Right cardiac atrium (tissue), 5 donors: ENCODE measurements around the gene PRR14. TPM values are rescaled to one million over a fixed set of nuclear protein-coding genes. Genes with fewer than 3 reads are reported as not detected.
A peak's percentile ranks its signal among the peaks of the same experiment; 100 is the strongest.
"Not testable (repeated sequence)": the region's sequence is repeated elsewhere in the genome, so short reads cannot be mapped to it uniquely, and the experiment has no call there.

Experiments
- ATAC-seq, 2 donors: fragments of 200-7000 bp; cut with Tn5 transposase; one replicate each; pipeline versions ENCODE4 v1.8.0 to v1.9.1; 2020; ENCODE audit warnings: moderate library complexity in 2 of 2, mild to moderate bottlenecking in 1 of 2
- DNase-seq, 3 donors: peaks; one replicate each; pipeline ENCODE4 v3.0.0-alpha.2; 2020
- H3K27ac ChIP-seq: one replicate; pipeline ENCODE4 v1.5.1; 2013; ENCODE audit warnings: mild to moderate bottlenecking, low read length, control low read depth, moderate library complexity
- H3K27me3 ChIP-seq: one replicate; pipeline ENCODE4 v1.6.1; 2013; ENCODE audit not compliant: control insufficient read depth, insufficient read depth
- H3K4me1 ChIP-seq: one replicate; pipeline ENCODE4 v1.6.1; 2013; ENCODE audit warnings: low read length; ENCODE audit not compliant: control insufficient read depth, insufficient read depth
- H3K4me3 ChIP-seq: one replicate; pipeline ENCODE4 v1.5.1; 2013; ENCODE audit warnings: low read length, control low read depth
- H3K9me3 ChIP-seq: one replicate; pipeline ENCODE4 v1.6.1; 2013; ENCODE audit warnings: low read length; ENCODE audit not compliant: control insufficient read depth
- WGBS: extraction: QIAGEN DNeasy Blood & Tissue Kit; methylation state at CpG from one replicate; pipeline ENCODE4 v1.1.7; 2013; 5-methylcytosine and 5-hydroxymethylcytosine counted together
- intact Hi-C, 4 donors: fragments of 100-400 bp; cut with DNase I; formaldehyde crosslinking; loops; one replicate each; pipeline versions ENCODE4 v1.11.0 to v1.14.0; 2022 to 2023
- polyA plus RNA-seq: library from polyadenylated mRNA; stranded (reverse); fragments of 200-250 nt; gene quantifications from one replicate; pipeline ENCODE4 v1.2.3, GENCODE V29; 2013
- total RNA-seq, 4 donors: library from RNA; stranded (reverse); fragmentation: NEBNext Ultra II Directional; extraction: Animal tissue kit (Norgen Biotek cat#: 25700); gene quantifications; one replicate each; pipeline ENCODE4 v1.2.1, GENCODE V29; 2021
- donor health status: healthy with polysubstance abuse.
- donor health status: DM: no; HTN: yes; CAD: no.
- donor health status: DM: no; HTN: no; CAD: no.
- donor health status: DM: no; HTN: yes; CAD: no; lungs with severe emphysema.
- donor health status: DM: yes; HTN: yes; CAD: no.

Gene PRR14
- total and polyA plus RNA-seq, 5 donors = 19.1 to 27.6 (median 23.4) TPM

GRCh38 chr16:30694926-30695693 lies 44.4 kb downstream of the PRR14 start:
- ATAC-seq (no peak), DNase-seq (no peak)
- intact Hi-C loops = no loop called here

GRCh38 chr16:30696646-30697045 lies 45.9 kb downstream of the PRR14 start:
- ATAC-seq, intact Hi-C loops, H3K27me3 ChIP-seq, H3K9me3 ChIP-seq, H3K4me1 ChIP-seq, H3K27ac ChIP-seq, DNase-seq, H3K4me3 ChIP-seq: not testable (repeated sequence)
- 96% methylated on average over 3 of the region's 3 CpGs for WGBS

More at GRCh38 chr16:30694926-30695693, 44.4 kb downstream of the PRR14 start:
- no peak overlapping the region for H3K4me3 ChIP-seq
- H3K4me1 ChIP-seq = peaks cover 2% of the 10 kb centered on the region
- H3K27ac ChIP-seq = no peak overlapping the region
- no peaks in the 10 kb centered on the region for H3K9me3 ChIP-seq
- 75% methylated on average over 11 of the region's 11 CpGs for WGBS
- H3K27me3 ChIP-seq = no peaks in the 10 kb centered on the region

- Histone ChIP-seq H3K4me1 (peaks cover 2% of the 10 kb centered on the region), H3K27me3 (no peaks in the 10 kb centered on the region), H3K4me3 (peak overlapping the region; percentile 34), H3K9me3 (no peaks in the 10 kb centered on the region), H3K27ac (peak overlapping the region; percentile 43)
- WGBS = 9% methylated on average over 26 of the region's 26 CpGs
- ATAC-seq (peak; percentile 94 to 96), DNase-seq (no peak)
- intact Hi-C loops = no loop called here
Observed at GRCh38 chr16:30697264-30698138, 46.7 kb downstream of the PRR14 start.

- H3K4me1 ChIP-seq = peaks cover 2% of the 10 kb centered on the region
- H3K27me3 ChIP-seq = no peaks in the 10 kb centered on the region
- no peaks in the 10 kb centered on the region for H3K9me3 ChIP-seq
- DNase-seq (peak; percentile 99 to 100 (median 99)), ATAC-seq (peak; percentile 89 to 91)
- intact Hi-C loops = no loop called here
- under 1% methylated on average over 74 of the region's 76 CpGs for WGBS
- peak overlapping the region; percentile 98 for H3K27ac ChIP-seq
- peak overlapping the region; percentile 85 for H3K4me3 ChIP-seq
Observed at GRCh38 chr16:30698139-30698815, 47.5 kb downstream of the PRR14 start.

GRCh38 chr16:30698816-30699614 lies 48.3 kb downstream of the PRR14 start, which contains the start of gene SRCAP:
TSS of gene SRCAP (plus strand) at chr16:30699171. CDS start at chr16:30700825, 1,654 bp downstream.
- under 1% methylated on average over 57 of the region's 57 CpGs for WGBS
- peak within 1 kb of the TSS; percentile 85 for H3K4me3 ChIP-seq
- H3K27me3 ChIP-seq = no peaks in the 10 kb centered on the region
- H3K9me3 ChIP-seq = no peaks in the 10 kb centered on the region
- ATAC-seq = peak; percentile 82 to 85
- H3K4me1 ChIP-seq = peaks cover 2% of the 10 kb centered on the region
- peak within 1 kb of the TSS; percentile 98 for H3K27ac ChIP-seq
- peak; percentile 91 to 95 (median 95) for DNase-seq
- intact Hi-C loops = no loop called here

GRCh38 chr16:30699615-30700099 lies 48.9 kb downstream of the PRR14 start:
- WGBS = 41% methylated on average over 8 of the region's 8 CpGs
- no peak for DNase-seq
- H3K9me3 ChIP-seq = no peaks in the 10 kb centered on the region
- no peaks in the 10 kb centered on the region for H3K27me3 ChIP-seq
- no peak for ATAC-seq
- peaks cover 2% of the 10 kb centered on the region for H3K4me1 ChIP-seq
- peak overlapping the region; percentile 91 for H3K27ac ChIP-seq
- H3K4me3 ChIP-seq = peak overlapping the region; percentile 85
- intact Hi-C loops = loop anchor here in 1 of 4 donors (5.0 to 10.0 kb wide), 2 partner anchors 38 to 65 kb away; partner anchors contain the start of genes CFAP119 and RNF40

- DNase-seq = peak; percentile 50 to 86 (median 82)
- intact Hi-C loops = loop anchor here in 1 of 4 donors (5.0 to 10.0 kb wide), 2 partner anchors 37 to 64 kb away; partner anchors contain the start of genes CFAP119 and RNF40
- H3K4me3 ChIP-seq = no peak overlapping the region
- H3K9me3 ChIP-seq = no peaks in the 10 kb centered on the region
- no peak for ATAC-seq
- H3K4me1 ChIP-seq = peaks cover 2% of the 10 kb centered on the region
- no peaks in the 10 kb centered on the region for H3K27me3 ChIP-seq
- H3K27ac ChIP-seq = no peak overlapping the region
- 24% methylated on average over 9 of the region's 9 CpGs for whole genome bisulfite sequencing
Observed at GRCh38 chr16:30700491-30700890, 49.7 kb downstream of the PRR14 start.

GRCh38 chr16:30700971-30701370 lies 50.2 kb downstream of the PRR14 start:
- Histone ChIP-seq H3K4me3 (no peak overlapping the region), H3K27me3 (no peaks in the 10 kb centered on the region), H3K4me1 (peaks cover 2% of the 10 kb centered on the region), H3K9me3 (no peaks in the 10 kb centered on the region), H3K27ac (no peak overlapping the region)
- DNase-seq (no peak), ATAC-seq (no peak)
- 63% methylated on average over 5 of the region's 5 CpGs for WGBS
- intact Hi-C loops = loop anchor here in 1 of 4 donors (5.0 to 10.0 kb wide), 2 partner anchors 36 to 64 kb away; partner anchors contain the start of genes CFAP119 and RNF40

- ATAC-seq, H3K4me1 ChIP-seq, H3K27ac ChIP-seq, DNase-seq, H3K9me3 ChIP-seq, H3K27me3 ChIP-seq, H3K4me3 ChIP-seq: not testable (repeated sequence)
- intact Hi-C loops = loop anchor here in 1 of 4 donors (5.0 to 10.0 kb wide), 2 partner anchors 34 to 62 kb away; partner anchors contain the start of genes CFAP119 and RNF40
- WGBS = 92% methylated on average over 12 of the region's 12 CpGs
Observed at GRCh38 chr16:30703071-30703470, 52.3 kb downstream of the PRR14 start.
